Measurements from ENCODE around the gene GSK3B. TPM values are rescaled to one million over a fixed set of nuclear protein-coding genes. Genes with fewer than 3 reads are reported as not detected.

Gene GSK3B
- total and polyA plus RNA-seq, 3 experiments from 2014 or later, result 20.0 to 38.0 (median 35.7) TPM

DNA sequence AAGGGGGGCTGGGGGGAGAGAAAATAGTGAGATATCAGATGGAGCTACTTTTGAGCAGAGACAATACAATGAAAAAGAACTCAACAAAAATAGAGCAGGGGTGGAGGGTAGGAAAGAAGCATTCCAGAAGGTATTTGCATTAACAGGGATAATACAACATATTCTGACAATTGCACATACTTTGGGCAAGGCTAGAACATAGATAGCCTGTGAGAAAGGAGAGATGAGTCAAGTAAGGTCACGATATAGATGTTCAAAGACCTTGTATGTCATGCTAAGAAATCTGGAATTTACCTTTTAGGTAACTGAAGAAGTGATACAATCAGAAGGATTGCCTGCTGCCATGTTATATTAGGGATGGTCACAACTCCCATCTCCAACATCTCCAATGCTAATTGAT, 155.2 kb downstream of the GSK3B start:
- no peaks in the 10 kb centered on the region for H3K27me3 ChIP-seq (ENCODE audit: insufficient read depth, low read length, poor library complexity, severe bottlenecking)
- H3K27ac ChIP-seq (ENCODE audit: low read depth, low read length), result no peak overlapping the region
- H3K9me3 ChIP-seq (ENCODE audit: low read length), result no peaks in the 10 kb centered on the region
- no peak overlapping the region for H3K4me3 ChIP-seq (ENCODE audit: low read length)
- ChIA-PET POLR2A (no interaction called here), CTCF (no interaction called here)
- peaks cover 51 to 70% (median 66%) of the 10 kb centered on the region in 3 donors for H3K4me1 Mint-ChIP-seq
- H3K4me1 ChIP-seq (ENCODE audit: insufficient read depth, low read length), result peaks cover 4% of the 10 kb centered on the region
- no peak for DNase-seq
- H3K27ac Mint-ChIP-seq, result peak overlapping the region in 1 of 8 donors; percentile 70
- H3K36me3 ChIP-seq (ENCODE audit: insufficient read depth, low read length), result no peaks in the 10 kb centered on the region
- H3K27me3 Mint-ChIP-seq, result no peaks in the 10 kb centered on the region
- peak overlapping the region in 1 of 7 donors; percentile 51 for H3K4me3 Mint-ChIP-seq
- H3K36me3 Mint-ChIP-seq, result peaks cover 0 to 4% (median 0%) of the 10 kb centered on the region in 3 donors
- no peaks in the 10 kb centered on the region for H3K9me3 Mint-ChIP-seq

DNA sequence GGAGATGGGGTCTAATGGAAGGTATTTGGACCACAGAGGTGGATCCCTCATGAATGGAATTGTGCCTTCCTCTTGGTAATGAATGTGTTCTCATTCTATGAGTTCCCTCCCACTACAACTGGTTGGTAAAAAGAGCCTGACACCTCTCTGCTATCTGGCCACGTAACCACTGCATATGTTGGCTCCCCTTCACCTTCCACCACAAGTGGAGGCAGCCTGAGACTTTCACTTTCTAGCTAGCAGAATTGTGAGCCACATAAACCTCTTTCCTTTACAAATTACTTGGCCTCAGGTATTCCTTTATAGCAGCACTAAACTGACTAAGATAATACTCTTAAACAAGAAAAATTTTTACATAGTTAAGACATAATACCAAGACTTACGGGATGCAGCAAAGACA, 157.0 kb downstream of the GSK3B start:
- no peaks in the 10 kb centered on the region for H3K36me3 ChIP-seq (ENCODE audit: insufficient read depth, low read length)
- Mint-ChIP-seq H3K27me3 (no peaks in the 10 kb centered on the region), H3K9me3 (no peaks in the 10 kb centered on the region), H3K27ac (peak overlapping the region; percentile 1 to 62 (median 12)), H3K4me3 (peak overlapping the region; percentile 4 to 79 (median 53)), H3K4me1 (peaks cover 56 to 73% (median 66%) of the 10 kb centered on the region in 3 donors), H3K36me3 (peaks cover 0 to 3% (median 0%) of the 10 kb centered on the region in 3 donors)
- no peak overlapping the region for H3K4me3 ChIP-seq (ENCODE audit: low read length)
- H3K9me3 ChIP-seq (ENCODE audit: low read length), result no peaks in the 10 kb centered on the region
- peaks cover 4% of the 10 kb centered on the region for H3K4me1 ChIP-seq (ENCODE audit: insufficient read depth, low read length)
- H3K27me3 ChIP-seq (ENCODE audit: insufficient read depth, low read length, poor library complexity, severe bottlenecking), result no peaks in the 10 kb centered on the region
- no peak overlapping the region for H3K27ac ChIP-seq (ENCODE audit: low read depth, low read length)
- POLR2A ChIA-PET, result interaction anchor here (1.2 kb wide), 1 partner anchor 158 kb away, joined by 4 read pairs; no protein-coding TSS in a partner anchor
- DNase-seq, result peak in 3 of 5 donors; percentile 21 to 69 (median 47)
- CTCF ChIA-PET, result interaction anchor here (1.2 kb wide), 1 partner anchor 148 kb away, joined by 3 read pairs; no protein-coding TSS in a partner anchor

DNA sequence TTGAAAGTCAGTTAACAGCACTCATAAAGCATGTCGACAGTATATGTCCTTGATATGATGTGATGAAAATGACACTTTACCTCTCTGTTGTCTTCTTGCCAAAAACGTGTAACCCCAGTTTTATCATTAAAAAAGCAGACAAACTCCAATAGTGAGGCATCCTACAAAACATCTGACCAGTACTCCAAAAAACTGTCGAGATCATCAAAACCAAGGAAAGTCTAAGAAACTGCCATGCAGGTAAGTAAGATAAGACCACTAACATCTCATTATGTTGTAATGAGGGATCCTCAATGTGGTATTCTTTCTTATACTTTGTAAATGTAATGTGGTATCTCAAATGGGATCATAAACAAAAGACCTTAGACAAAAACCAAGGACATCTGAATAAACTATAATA, 160.0 kb downstream of the GSK3B start:
- H3K9me3 ChIP-seq (ENCODE audit: low read length), result no peaks in the 10 kb centered on the region
- no peak for DNase-seq
- Mint-ChIP-seq H3K27ac (no peak overlapping the region), H3K36me3 (peaks cover 0 to 2% (median 0%) of the 10 kb centered on the region in 3 donors), H3K27me3 (no peaks in the 10 kb centered on the region), H3K4me3 (no peak overlapping the region), H3K4me1 (peaks cover 59 to 68% (median 66%) of the 10 kb centered on the region in 3 donors), H3K9me3 (no peaks in the 10 kb centered on the region)
- no peaks in the 10 kb centered on the region for H3K27me3 ChIP-seq (ENCODE audit: insufficient read depth, low read length, poor library complexity, severe bottlenecking)
- ChIA-PET CTCF (no interaction called here), POLR2A (no interaction called here)
- H3K36me3 ChIP-seq (ENCODE audit: insufficient read depth, low read length), result no peaks in the 10 kb centered on the region
- H3K4me1 ChIP-seq (ENCODE audit: insufficient read depth, low read length), result peaks cover 4% of the 10 kb centered on the region
- no peak overlapping the region for H3K4me3 ChIP-seq (ENCODE audit: low read length)
- H3K27ac ChIP-seq (ENCODE audit: low read depth, low read length), result no peak overlapping the region

DNA sequence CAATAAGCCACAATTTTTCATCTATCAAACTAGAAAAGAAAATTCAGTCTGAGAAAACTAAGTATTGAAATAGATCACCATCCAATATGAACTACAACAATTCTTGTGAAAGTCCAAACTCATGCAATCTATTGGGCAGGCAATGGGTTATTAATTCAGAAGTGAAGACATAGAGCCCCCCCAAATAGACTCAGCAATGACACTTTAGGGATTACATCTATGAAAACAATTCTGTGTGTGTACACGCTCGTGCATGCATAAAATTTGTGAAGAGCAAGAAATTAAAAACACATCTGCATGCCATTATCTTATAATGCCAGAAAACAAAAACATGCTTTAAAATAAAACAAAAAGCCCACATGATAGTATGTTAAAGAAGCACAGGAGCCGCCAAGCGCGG, 161.0 kb downstream of the GSK3B start:
- POLR2A ChIA-PET, result no interaction called here
- no peaks in the 10 kb centered on the region for H3K36me3 ChIP-seq (ENCODE audit: insufficient read depth, low read length)
- CTCF ChIA-PET, result no interaction called here
- no peaks in the 10 kb centered on the region for H3K27me3 Mint-ChIP-seq
- no peaks in the 10 kb centered on the region for H3K9me3 Mint-ChIP-seq
- H3K36me3 Mint-ChIP-seq, result peaks cover 0 to 2% (median 0%) of the 10 kb centered on the region in 3 donors
- peaks cover 52 to 64% (median 63%) of the 10 kb centered on the region in 3 donors for H3K4me1 Mint-ChIP-seq
- no peak overlapping the region for H3K4me3 Mint-ChIP-seq
- H3K9me3 ChIP-seq (ENCODE audit: low read length), result no peaks in the 10 kb centered on the region
- H3K27ac ChIP-seq (ENCODE audit: low read depth, low read length), result no peak overlapping the region
- H3K27me3 ChIP-seq (ENCODE audit: insufficient read depth, low read length, poor library complexity, severe bottlenecking), result no peaks in the 10 kb centered on the region
- peaks cover 4% of the 10 kb centered on the region for H3K4me1 ChIP-seq (ENCODE audit: insufficient read depth, low read length)
- no peak overlapping the region for H3K4me3 ChIP-seq (ENCODE audit: low read length)
- DNase-seq, result no peak
- no peak overlapping the region for H3K27ac Mint-ChIP-seq

DNA sequence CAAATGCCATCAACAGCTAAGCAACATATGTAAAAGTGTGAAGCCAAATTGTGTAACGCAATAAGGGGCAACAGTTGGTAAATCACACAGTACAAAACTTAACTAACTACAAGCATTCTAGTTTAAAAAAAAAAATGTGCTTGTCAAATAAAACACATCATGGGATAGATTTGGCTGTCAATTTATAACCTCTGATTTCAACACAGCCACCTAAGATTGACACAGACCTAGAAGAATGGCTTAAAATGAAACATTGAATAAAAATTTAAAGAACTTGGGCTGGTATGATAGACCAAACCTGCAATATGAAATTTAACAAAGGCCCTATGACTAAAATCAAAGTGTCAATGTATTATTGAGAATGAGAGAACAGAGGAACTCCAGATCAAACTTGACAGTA, 164.0 kb downstream of the GSK3B start:
- H3K9me3 ChIP-seq (ENCODE audit: low read length), result no peaks in the 10 kb centered on the region
- Mint-ChIP-seq H3K27ac (no peak overlapping the region), H3K36me3 (peaks cover 0 to 2% (median 0%) of the 10 kb centered on the region in 3 donors), H3K27me3 (no peaks in the 10 kb centered on the region), H3K9me3 (no peaks in the 10 kb centered on the region), H3K4me3 (no peak overlapping the region), H3K4me1 (peaks cover 27 to 38% (median 37%) of the 10 kb centered on the region in 3 donors)
- no peak overlapping the region for H3K4me3 ChIP-seq (ENCODE audit: low read length)
- ChIA-PET POLR2A (no interaction called here), CTCF (no interaction called here)
- H3K27ac ChIP-seq (ENCODE audit: low read depth, low read length), result no peak overlapping the region
- no peaks in the 10 kb centered on the region for H3K36me3 ChIP-seq (ENCODE audit: insufficient read depth, low read length)
- no peak for DNase-seq
- H3K4me1 ChIP-seq (ENCODE audit: insufficient read depth, low read length), result no peaks in the 10 kb centered on the region
- H3K27me3 ChIP-seq (ENCODE audit: insufficient read depth, low read length, poor library complexity, severe bottlenecking), result no peaks in the 10 kb centered on the region

DNA sequence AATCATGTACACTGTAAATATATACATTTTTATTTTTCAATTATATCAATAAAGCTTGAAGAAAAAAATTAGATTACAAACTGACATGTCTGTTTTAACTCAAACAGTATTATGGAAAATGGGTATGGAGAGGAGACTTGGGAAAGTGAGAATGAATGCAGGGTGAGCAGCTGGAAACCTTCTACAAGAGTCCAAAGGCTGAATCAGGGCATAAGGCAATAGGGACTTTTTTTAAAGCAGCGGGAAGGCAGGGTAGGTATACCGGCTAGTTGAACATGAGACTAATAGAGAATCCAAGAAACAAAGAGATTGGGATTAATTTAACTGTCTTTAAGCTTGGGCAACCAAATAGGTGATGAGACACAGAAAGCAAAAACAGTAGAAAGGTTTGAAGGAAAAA, 167.1 kb downstream of the GSK3B start:
- H3K27ac ChIP-seq (ENCODE audit: low read depth, low read length), result no peak overlapping the region
- Mint-ChIP-seq H3K4me3 (no peak overlapping the region), H3K27me3 (no peaks in the 10 kb centered on the region), H3K9me3 (no peaks in the 10 kb centered on the region), H3K36me3 (no peaks in the 10 kb centered on the region), H3K27ac (no peak overlapping the region), H3K4me1 (peaks cover 21 to 30% (median 29%) of the 10 kb centered on the region in 3 donors)
- no peaks in the 10 kb centered on the region for H3K4me1 ChIP-seq (ENCODE audit: insufficient read depth, low read length)
- no peak for DNase-seq
- H3K4me3 ChIP-seq (ENCODE audit: low read length), result no peak overlapping the region
- H3K36me3 ChIP-seq (ENCODE audit: insufficient read depth, low read length), result no peaks in the 10 kb centered on the region
- ChIA-PET POLR2A (no interaction called here), CTCF (interaction anchor here (0.9 kb wide), 1 partner anchor 14 kb away, joined by 5 read pairs; no protein-coding TSS in a partner anchor)
- H3K27me3 ChIP-seq (ENCODE audit: insufficient read depth, low read length, poor library complexity, severe bottlenecking), result no peaks in the 10 kb centered on the region
- H3K9me3 ChIP-seq (ENCODE audit: low read length), result no peaks in the 10 kb centered on the region

DNA sequence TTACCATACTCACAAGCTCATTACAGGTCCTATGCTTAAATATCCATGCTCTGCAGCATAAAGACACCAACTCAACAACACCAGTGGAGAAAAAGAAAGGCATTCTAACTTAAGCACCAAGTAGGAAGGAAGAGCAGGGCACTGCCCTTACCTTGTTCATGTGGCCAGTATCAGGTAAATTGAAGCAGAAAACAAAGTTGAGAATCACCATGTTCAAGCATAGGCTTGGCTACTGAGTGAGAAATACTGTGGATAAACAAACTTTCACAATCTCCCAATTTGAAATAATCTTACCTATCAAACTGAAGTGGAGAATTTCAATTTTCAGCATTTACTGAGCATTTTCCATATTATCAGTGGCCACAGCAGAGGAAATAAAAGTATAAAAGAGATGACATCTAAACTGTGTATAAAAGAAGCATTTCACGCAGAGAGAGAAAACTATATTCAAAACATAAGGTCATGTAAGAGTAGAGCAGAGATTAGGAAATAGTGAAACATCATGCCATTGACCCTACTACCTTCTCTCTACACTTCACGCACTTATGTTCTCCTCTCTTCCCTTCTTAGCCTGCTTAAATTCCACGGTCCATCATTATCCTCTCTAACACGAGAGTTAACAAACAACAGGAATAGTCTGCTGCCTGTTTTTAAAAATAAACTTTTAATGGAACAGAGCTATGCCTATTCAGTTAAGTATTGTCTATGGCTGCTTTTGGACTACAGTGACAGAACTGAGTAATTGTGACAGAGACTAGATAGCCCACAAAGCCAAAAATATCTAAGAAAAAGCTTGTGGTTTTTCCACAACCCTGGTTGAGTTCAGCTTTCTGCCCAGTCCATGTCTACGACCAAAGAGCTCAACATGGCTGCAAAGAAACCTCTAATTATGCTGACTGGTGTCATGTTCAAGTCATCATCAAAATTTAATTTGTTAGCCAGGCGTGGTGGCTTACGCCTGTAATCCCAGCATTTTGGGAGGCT, 169.8 kb downstream of the GSK3B start:
- no peaks in the 10 kb centered on the region for H3K36me3 ChIP-seq (ENCODE audit: insufficient read depth, low read length)
- no peaks in the 10 kb centered on the region for H3K9me3 ChIP-seq (ENCODE audit: low read length)
- CTCF ChIA-PET, result interaction anchor here (0.8 kb wide), 1 partner anchor 167 kb away, joined by 3 read pairs; no protein-coding TSS in a partner anchor
- no peak overlapping the region for H3K27ac ChIP-seq (ENCODE audit: low read depth, low read length)
- no peak overlapping the region for H3K4me3 ChIP-seq (ENCODE audit: low read length)
- H3K4me1 Mint-ChIP-seq, result peaks cover 19 to 36% (median 35%) of the 10 kb centered on the region in 3 donors
- no peak overlapping the region for H3K4me3 Mint-ChIP-seq
- peaks cover 3% of the 10 kb centered on the region for H3K4me1 ChIP-seq (ENCODE audit: insufficient read depth, low read length)
- no peaks in the 10 kb centered on the region for H3K27me3 ChIP-seq (ENCODE audit: insufficient read depth, low read length, poor library complexity, severe bottlenecking)
- no peak for DNase-seq
- POLR2A ChIA-PET, result no interaction called here
- peaks cover 0 to 12% (median 0%) of the 10 kb centered on the region in 3 donors for H3K36me3 Mint-ChIP-seq
- H3K27me3 Mint-ChIP-seq, result no peaks in the 10 kb centered on the region
- H3K9me3 Mint-ChIP-seq, result no peaks in the 10 kb centered on the region
- H3K27ac Mint-ChIP-seq, result peak overlapping the region in 4 of 8 donors; percentile 1 to 23 (median 12)
